Lung (tissue), 12 donors: Measurements from ENCODE around the gene FRAS1. TPM values are rescaled to one million over a fixed set of nuclear protein-coding genes. Genes with fewer than 3 reads are reported as not detected.
A peak's percentile ranks its signal among the peaks of the same experiment; 100 is the strongest.
"Not testable (repeated sequence)": the region's sequence is repeated elsewhere in the genome, so short reads cannot be mapped to it uniquely, and the experiment has no call there.

Experiments
- ATAC-seq: fragments of 200-7000 bp; cut with Tn5 transposase; one replicate; pipeline ENCODE4 v1.9.1; 2020; ENCODE audit warnings: moderate number of reproducible peaks; ENCODE audit not compliant: insufficient read depth, low FRiP score
- DNase-seq, 3 donors: peaks; one replicate each; pipeline ENCODE4 v3.0.0-alpha.2; 2013 to 2017
- H3K27ac ChIP-seq, 2 donors: one replicate each; pipeline ENCODE4 v1.5.1; 2013; ENCODE audit warnings: mild to moderate bottlenecking in 2 of 2, moderate library complexity in 2 of 2, control low read depth in 1 of 2, inconsistent platforms in 1 of 2, low read depth in 1 of 2, low read length in 1 of 2
- H3K27me3 ChIP-seq, 3 donors: one replicate each; pipeline ENCODE4 v1.5.1; 2013; ENCODE audit warnings: low read length in 2 of 3; ENCODE audit not compliant: control insufficient read depth in 3 of 3, insufficient read depth in 3 of 3
- H3K36me3 ChIP-seq, 4 donors: one replicate each; pipeline ENCODE4 v1.5.1; 2013; ENCODE audit warnings: low read length in 4 of 4, mild to moderate bottlenecking in 1 of 4, moderate library complexity in 1 of 4; ENCODE audit not compliant: control insufficient read depth in 4 of 4, insufficient read depth in 4 of 4
- H3K4me1 ChIP-seq, 5 donors: one replicate each; pipeline ENCODE4 v1.5.1; 2013; ENCODE audit warnings: low read length in 5 of 5, mild to moderate bottlenecking in 2 of 5, moderate library complexity in 1 of 5; ENCODE audit not compliant: control insufficient read depth in 5 of 5, insufficient read depth in 5 of 5
- H3K4me3 ChIP-seq: one replicate; pipeline ENCODE4 v1.5.1; 2013; ENCODE audit warnings: mild to moderate bottlenecking, control low read depth, moderate library complexity
- H3K9ac ChIP-seq, 2 donors: one replicate each; pipeline ENCODE4 v1.5.1; 2013; ENCODE audit warnings: low read length in 2 of 2, control low read depth in 1 of 2; ENCODE audit not compliant: insufficient read depth in 1 of 2
- H3K9me3 ChIP-seq, 4 donors: one replicate each; pipeline ENCODE4 v1.5.1; 2013; ENCODE audit warnings: low read length in 3 of 4, mild to moderate bottlenecking in 1 of 4, moderate library complexity in 1 of 4; ENCODE audit not compliant: control insufficient read depth in 4 of 4, insufficient read depth in 3 of 4
- WGBS, 2 donors: extraction: QIAGEN DNeasy Blood & Tissue Kit; methylation state at CpG; one replicate each; pipeline ENCODE4 v1.1.7; 2013; 5-methylcytosine and 5-hydroxymethylcytosine counted together
- polyA plus RNA-seq, 2 donors: library from polyadenylated mRNA; stranded (reverse); fragments of 200-250 nt; gene quantifications; one replicate each; pipeline ENCODE4 v1.2.1, GENCODE V29; 2013
- total RNA-seq, 2 donors: library from RNA; depleted of rRNA in 1 of 2; stranded (reverse); fragments of >200 nt in 1 of 2; gene quantifications; one replicate each; pipeline ENCODE4 v1.2.1, GENCODE V29; 2014 to 2021
- TF ChIP-seq, protein P1 (sequence below): IDR thresholded peaks from 2 replicates; pipeline ENCODE4 v1.5.1; 2012; ENCODE audit warnings: mild to moderate bottlenecking; ENCODE audit errors: control extremely low read depth, extremely low read depth
- donor health status: control.
- donor health status: control.
- donor health status: Bipolar disorder and iron deficiency.
- donor health status: healthy.
- donor health status: DM: yes; HTN: yes; CAD: no.

FRAS1 gene
- total and polyA plus RNA-seq, 4 donors: 0.45 to 53.8 (median 6.9) TPM

DNA sequence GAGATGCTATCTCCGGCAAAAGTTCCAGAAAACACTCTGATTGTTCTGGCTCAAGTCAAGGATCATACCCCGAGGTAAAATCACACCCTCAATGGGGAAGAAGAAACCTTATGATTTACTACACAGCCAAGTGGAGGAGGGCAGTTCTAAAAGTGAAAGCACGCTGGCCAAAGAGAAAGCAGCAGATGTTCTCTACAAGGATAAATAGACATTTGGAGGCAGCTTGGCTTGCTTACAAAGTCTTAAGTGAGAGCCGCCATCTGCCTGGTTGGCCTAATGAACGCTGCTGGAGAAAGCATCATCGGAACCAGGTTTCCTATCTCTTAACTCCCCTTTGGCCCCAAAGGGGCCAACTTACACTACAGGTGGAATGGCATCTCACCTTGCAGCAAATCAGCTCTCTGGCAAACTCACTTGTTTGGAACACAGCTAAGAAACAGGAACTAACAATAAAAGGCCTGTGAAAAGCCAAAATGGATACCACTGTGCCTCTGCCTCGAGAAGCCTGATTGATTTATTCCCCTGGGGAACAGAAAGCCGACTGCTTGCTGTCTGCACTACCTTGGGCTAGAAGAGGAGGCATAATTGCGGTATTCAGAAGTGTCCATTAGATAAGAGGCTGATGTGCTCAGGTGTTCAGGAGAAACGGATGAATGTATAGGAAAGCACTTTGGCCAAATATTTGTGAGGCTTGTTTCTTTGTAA lies 22.8 kb downstream of the FRAS1 start:
- Histone ChIP-seq H3K9me3 (no peaks in the 10 kb centered on the region), H3K27me3 (no peaks in the 10 kb centered on the region), H3K4me3 (no peak overlapping the region), H3K4me1 (peaks cover 0 to 5% (median 0%) of the 10 kb centered on the region in 5 donors), H3K36me3 (no peaks in the 10 kb centered on the region), H3K27ac (no peak overlapping the region), H3K9ac (no peak overlapping the region)
- ATAC-seq (no peak), DNase-seq (peak; percentile 17 to 64 (median 61))
- TF ChIP-seq, protein P1, sequence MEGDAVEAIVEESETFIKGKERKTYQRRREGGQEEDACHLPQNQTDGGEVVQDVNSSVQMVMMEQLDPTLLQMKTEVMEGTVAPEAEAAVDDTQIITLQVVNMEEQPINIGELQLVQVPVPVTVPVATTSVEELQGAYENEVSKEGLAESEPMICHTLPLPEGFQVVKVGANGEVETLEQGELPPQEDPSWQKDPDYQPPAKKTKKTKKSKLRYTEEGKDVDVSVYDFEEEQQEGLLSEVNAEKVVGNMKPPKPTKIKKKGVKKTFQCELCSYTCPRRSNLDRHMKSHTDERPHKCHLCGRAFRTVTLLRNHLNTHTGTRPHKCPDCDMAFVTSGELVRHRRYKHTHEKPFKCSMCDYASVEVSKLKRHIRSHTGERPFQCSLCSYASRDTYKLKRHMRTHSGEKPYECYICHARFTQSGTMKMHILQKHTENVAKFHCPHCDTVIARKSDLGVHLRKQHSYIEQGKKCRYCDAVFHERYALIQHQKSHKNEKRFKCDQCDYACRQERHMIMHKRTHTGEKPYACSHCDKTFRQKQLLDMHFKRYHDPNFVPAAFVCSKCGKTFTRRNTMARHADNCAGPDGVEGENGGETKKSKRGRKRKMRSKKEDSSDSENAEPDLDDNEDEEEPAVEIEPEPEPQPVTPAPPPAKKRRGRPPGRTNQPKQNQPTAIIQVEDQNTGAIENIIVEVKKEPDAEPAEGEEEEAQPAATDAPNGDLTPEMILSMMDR: no peak
- 72 to 80% methylated on average over 10 of the region's 10 CpGs for WGBS, 2 donors

- ATAC-seq: no peak
- WGBS, 2 donors: 79 to 84% methylated on average over 2 of the region's 2 CpGs
- DNase-seq: no peak
Observed at GRCh38 chr4:78081541-78081940, 24.4 kb downstream of the FRAS1 start.

DNA sequence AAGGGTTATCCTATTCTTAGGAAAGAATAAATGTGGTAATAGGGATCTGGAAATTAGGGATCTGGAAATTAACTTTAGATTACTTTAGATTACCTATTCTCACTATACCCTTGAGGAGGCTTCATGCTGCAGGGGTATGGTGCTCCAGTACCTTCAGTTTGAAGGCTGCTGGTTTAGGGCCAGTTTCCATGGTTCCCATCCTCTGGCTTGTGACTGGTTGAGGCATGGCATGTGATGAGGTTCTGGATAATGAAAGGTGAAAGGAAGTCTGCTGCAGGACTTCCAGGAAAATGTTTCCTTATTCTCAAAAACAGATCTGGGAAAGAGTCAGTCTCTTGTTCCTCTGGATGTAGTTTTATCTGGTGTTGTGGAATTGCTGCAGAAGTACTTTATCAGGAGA lies 25.9 kb downstream of the FRAS1 start:
- Histone ChIP-seq H3K36me3 (no peaks in the 10 kb centered on the region), H3K9ac (no peak overlapping the region), H3K4me3 (no peak overlapping the region), H3K4me1 (peaks cover 0 to 5% (median 0%) of the 10 kb centered on the region in 5 donors), H3K27ac (no peak overlapping the region), H3K27me3 (no peaks in the 10 kb centered on the region), H3K9me3 (no peaks in the 10 kb centered on the region)
- TF ChIP-seq, protein P1: no peak
- ATAC-seq (no peak), DNase-seq (no peak)

More at GRCh38 chr4:78081541-78081940, 24.4 kb downstream of the FRAS1 start:
- TF ChIP-seq, protein P1: no peak
- Histone ChIP-seq H3K9me3 (no peaks in the 10 kb centered on the region), H3K36me3 (no peaks in the 10 kb centered on the region), H3K4me3 (no peak overlapping the region), H3K9ac (no peak overlapping the region), H3K4me1 (peaks cover 0 to 5% (median 0%) of the 10 kb centered on the region in 5 donors), H3K27me3 (no peaks in the 10 kb centered on the region), H3K27ac (no peak overlapping the region)

DNA sequence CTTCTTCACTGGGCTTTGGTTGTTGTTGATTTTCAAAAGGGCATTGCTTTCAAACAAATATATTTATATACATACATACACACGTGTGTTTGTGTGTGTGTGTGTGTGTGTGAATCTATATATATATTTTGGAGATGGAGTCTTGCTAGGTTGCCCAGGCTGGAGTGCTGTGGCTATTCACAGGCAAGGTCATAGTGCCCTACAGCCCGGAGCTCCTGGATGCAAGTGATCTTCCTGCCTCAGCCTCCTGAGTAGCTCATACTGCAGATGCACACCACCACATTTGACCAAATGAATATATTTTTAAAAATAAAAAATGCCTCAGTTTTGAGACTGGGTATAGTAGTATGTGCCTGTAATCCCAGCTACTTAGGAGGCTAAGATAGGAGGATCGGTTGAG lies 34.4 kb downstream of the FRAS1 start:
- Histone ChIP-seq H3K9me3 (peaks cover 0 to 3% (median 0%) of the 10 kb centered on the region in 4 donors), H3K4me3 (no peak overlapping the region), H3K4me1 (no peaks in the 10 kb centered on the region), H3K27me3 (no peaks in the 10 kb centered on the region), H3K36me3 (no peaks in the 10 kb centered on the region), H3K27ac (no peak overlapping the region), H3K9ac (no peak overlapping the region)
- TF ChIP-seq, protein P1: no peak
- DNase-seq (no peak), ATAC-seq (no peak)
- WGBS, 2 donors: 88 to 91% methylated on average over 3 of the region's 3 CpGs

DNA sequence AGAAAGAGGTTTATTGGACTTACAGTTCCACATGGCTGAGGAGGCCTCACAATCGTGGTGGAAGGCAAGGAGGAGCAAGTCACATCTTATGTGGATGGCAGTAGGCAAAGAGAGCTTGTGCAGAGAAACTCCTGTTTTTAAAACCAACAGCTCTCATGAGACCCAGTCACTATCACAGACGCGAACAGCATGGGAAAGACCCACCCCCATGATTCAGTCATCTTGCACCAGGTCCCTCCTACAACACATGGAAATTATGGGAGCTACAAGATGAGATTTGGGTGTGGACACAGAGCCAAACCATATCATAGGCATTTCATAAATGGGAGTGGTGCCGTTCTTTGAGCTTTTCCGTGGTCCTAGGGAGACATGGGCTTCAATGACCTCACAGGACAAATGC lies 35.2 kb downstream of the FRAS1 start:
- ATAC-seq, H3K27me3 ChIP-seq, H3K36me3 ChIP-seq, H3K9ac ChIP-seq, H3K27ac ChIP-seq, H3K9me3 ChIP-seq, DNase-seq, H3K4me3 ChIP-seq, H3K4me1 ChIP-seq: not testable (repeated sequence)
- WGBS, 2 donors: 85 to 95% methylated on average over 5 of the region's 5 CpGs
